ENCODE results near the gene FSTL1.

The FSTL1 gene, protein sequence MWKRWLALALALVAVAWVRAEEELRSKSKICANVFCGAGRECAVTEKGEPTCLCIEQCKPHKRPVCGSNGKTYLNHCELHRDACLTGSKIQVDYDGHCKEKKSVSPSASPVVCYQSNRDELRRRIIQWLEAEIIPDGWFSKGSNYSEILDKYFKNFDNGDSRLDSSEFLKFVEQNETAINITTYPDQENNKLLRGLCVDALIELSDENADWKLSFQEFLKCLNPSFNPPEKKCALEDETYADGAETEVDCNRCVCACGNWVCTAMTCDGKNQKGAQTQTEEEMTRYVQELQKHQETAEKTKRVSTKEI

DNA sequence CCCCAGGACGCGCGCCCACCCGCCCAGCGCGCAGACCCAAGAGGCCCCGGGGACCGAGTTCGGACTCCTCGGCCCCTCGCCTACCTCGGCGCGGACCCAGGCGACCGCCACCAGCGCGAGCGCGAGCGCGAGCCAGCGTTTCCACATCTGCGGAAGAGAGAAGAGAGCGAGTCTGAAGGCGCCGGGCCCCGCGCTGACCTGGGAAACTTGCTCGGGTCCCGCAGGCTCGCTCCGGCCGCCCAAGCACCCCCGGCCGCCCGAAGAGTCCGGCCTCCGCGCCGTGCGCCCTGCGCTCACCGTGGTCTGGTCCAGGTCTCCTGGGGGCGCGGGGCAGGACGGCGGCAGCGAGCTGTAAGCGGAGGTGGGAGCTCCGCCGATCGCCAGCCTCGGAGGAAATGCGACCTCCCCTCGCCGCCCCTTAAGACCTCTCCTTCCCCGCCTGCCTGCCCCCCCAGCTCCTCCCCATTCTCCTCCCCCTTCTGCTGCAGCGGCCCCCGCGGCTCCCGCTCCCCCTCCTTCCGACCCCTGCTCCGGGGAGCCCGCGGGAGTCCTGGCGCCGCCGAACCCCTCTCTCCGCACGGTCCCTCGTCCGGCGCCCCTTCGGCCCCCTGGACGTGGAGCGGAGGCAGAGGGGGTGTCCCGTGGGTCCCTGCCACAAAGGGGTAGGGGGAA is at the start of gene FSTL1:
TSS of gene FSTL1 (minus strand) at position 393 of the 672 bp plus-strand sequence. CDS start at position 147, 246 bp downstream.
- peak; percentile 13 for DNase-seq

DNA sequence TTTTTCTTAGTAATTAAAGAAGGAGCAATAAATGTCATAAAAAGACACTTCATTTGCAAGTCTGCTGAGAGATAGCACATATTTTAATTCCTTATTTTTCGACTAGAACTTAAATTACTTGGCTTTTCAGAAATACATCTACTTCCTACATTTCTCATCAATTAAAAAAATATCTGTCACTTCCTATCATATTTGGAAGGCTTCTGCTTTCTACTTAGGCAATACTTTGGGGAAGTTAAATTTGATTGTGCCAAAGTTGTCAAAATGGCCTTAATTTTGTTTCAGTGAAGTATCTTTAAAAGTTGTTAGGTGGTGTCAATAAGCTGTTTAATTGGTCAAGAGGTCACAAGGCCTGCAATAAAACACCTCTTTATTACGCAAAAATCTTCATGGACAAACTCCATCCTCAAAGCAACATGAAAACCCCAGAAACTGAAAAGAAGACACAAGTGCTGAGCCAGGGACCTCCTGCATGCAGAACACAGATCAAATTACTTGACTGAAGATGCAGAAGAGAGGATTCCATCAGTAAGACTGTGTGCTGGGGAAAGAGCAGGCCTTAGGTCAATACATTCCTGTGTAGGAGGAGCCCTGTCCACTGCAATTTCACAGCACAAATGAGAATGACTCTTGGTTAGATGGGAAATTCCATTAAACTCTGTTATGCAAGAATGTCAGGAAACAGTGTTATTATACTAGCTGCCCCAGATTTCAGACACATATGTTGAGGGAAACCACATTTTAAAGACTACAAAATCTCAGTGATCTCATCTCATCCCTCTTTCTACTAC is 48.0 kb upstream of the FSTL1 start:
- no peak for DNase-seq

DNA sequence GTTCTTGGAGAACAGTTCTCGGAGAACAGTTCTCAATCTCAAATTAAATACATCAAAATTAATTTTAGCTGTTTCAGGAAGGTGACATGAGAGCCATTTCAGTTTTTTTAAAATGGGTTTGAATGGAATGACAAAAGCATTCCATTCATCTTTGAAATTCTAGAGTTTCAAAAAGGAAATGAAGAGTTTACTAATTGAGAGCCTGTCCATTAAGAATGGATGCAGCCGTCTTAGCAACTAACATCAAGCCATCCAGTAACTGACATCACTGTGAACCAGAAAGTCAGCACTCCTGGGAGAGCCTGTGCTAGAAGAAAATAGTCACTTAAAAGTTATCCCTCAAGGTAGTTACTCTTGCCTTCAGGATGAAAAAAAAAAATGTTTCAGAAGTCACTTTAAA is 47.0 kb upstream of the FSTL1 start:
- no peak for DNase-seq

DNA sequence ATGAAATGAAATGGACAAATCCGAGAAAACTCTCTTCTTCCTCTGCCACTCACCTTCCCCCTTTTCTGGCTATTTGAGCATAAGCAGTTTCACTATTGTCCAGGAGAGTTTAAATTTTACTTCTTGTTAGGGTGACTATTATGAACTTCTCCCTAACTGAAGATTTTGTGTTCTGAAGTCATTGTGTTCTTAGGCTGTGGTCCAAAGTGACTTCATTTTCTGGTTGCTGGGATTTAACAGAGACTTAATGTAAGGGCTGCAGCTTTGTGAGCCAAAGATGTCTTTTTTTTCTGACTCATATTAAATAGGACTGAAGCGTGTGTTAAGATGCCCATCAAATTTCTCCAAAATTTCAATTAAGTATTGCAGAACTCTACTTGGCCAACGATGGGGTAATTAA is 46.5 kb upstream of the FSTL1 start:
- DNase-seq, result no peak

DNA sequence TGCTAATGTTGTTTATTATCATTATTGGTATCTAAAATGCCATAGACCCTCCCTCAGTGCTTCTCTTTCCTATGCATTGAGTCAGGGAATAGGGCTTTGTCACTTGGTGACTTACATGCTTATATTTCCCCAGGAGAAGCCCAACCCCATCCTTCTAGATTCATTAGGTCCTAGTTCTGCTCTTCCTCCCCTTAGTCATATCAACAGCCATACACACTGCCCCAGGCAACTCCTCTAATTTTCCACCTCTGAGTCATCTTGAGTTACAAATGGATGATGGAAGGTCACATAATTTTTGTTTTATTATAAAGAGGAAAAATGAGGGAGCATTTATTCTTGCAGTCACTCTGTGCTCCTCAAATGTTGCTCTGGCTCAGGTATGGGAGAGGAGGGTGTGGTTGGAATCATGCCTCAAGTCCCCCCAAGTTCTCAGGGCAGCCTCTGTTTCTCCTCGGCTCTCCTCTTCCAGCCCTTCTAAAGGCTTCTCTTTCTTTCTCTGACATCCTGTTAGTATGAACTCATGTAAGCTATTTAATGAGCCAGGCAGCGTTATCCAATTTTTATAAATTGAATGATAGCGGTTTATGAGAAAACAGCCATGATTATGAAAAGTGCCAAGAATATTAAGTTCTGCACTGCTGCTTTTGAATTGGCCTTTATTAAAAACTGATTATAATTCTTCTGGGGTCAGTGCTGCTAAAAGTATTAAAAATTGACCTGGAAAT is 45.6 kb upstream of the FSTL1 start:
- no peak for DNase-seq

DNA sequence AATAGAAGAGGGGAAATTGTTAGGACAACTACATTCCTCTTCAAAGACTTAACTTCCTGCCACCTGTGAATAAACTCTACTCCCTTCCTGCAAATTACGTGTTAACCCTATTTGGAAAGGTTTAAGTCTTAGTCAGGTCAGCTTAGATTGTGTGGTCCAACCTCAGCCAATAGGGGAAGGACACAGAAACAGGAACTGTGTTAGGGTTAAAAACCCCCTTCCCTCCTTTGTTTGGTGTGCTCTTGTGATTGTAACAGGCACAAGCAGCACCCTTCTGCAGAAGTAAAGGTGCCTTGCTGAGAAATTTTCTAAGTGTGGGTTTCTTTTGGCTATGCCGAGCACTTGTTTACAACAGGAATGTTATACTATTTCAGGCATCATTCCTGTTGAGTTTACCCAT is 45.0 kb upstream of the FSTL1 start:
- DNase-seq, result no peak

DNA sequence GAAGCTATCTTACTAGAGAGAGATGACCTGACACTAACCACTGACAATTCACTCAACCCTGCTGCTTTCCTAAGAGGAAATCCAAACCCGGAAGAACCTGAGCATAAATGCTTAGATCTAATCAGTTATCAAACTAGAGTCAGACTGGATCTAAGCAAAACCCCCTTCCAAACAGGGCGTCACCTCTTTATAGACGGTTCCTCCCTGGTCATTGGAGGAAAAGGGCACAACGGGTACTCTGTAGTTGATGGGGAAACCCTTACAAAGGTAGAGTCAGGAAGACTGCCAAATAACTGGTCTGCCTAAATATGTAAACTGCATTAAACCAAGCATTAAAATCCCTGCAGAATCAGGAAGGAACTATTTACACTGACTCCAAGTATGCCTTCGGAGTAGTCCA is 41.3 kb upstream of the FSTL1 start:
- no peak for DNase-seq

DNA sequence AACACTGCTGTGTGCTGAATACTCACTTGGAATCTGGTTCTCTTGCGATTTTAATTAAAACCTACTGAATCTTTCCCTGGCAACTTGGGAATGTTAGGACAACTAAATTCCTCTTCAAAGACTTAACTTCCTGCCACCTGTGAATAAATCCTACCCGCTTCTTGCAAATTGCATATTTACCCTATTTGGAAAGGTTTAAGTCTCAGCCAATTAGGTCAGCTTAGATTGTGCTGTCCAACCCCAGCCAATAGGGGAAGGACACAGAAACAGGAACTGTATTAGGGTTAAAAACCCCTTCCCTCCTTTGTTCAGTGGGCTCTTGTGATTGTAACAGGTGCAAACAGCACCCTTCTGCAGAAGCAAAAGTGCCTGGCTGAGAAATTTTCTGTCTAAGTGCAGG is 38.6 kb upstream of the FSTL1 start:
- DNase-seq, result no peak

DNA sequence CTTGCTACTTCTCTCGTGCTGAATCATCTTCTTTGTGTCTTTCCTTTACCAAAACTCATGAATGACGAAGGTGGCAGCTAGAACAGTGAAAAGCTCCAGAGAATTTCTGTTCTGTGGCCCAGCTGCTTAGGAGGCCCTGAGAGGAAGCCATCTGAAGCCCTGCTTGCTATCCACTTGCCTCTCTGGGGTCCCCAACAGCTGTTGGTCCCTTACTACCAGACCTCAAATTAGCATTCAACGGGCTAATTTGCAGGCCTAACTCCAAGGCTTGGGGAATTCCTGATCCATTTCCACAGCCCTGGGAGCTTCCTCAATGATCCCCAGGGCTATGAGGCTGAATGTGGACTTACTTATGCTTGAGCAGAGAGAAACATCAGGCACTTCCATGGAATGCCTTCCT is 37.5 kb upstream of the FSTL1 start:
- DNase-seq, result no peak

DNA sequence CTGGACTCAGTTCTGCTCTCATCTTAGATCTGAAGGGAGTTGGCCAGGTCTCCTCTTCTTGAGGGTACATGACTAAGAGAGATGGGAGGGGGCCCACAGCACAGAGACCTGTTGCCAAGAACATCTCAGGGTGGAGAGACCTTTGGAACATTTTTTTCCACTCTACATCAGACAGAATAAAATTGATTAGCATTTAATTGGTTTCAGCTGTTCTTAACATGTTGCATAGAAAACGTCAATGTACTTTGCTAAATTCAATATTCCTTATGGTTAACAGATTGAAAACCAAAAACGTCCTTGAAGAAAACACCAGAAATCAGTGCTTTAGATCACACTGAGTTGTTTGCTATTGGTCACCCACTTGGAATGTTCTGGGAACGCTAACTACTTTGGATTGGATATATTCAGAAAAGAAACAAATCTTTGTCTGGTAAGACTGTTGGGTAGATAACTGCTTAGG is 36.4 kb upstream of the FSTL1 start:
- DNase-seq, result no peak

DNA sequence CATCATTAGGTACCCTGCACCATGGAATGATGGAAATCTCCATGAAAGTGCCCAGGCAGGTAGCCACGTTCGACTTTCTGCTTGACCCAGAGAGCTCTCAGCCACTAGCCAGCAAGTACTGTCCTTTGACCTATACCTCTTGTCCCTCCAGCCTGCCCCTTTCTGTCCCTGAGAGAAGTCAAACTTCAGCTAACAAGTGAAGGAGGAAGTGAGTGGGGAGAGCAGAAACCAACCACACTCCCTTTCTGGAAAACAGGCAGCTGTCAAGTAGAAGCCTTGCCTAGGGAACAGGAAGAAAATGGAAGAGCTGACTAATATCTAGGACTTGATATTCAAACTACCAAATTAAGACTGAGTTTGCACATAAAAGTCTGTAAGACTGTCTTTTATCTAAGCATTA is 30.3 kb upstream of the FSTL1 start:
- no peak for DNase-seq

DNA sequence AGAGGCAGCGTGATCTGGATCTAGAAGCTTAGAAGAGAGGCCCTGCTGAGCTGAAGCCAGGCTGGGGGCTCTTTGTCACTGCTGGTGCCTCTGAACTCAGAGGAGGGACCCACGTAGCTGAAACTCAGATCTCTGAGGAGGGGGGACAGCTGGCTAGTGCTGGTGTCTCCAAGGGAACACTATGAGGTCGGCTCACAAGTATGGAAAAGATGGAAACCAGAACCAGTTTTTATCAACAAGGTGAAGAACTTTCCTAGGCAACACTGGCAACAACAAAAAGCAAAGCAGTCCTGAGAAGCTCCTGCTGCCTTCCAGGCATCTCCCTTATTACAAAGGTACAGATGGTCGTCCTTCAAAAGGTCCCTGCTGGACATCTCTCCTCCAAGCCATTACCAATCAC is 27.0 kb upstream of the FSTL1 start:
- DNase-seq, result no peak

DNA sequence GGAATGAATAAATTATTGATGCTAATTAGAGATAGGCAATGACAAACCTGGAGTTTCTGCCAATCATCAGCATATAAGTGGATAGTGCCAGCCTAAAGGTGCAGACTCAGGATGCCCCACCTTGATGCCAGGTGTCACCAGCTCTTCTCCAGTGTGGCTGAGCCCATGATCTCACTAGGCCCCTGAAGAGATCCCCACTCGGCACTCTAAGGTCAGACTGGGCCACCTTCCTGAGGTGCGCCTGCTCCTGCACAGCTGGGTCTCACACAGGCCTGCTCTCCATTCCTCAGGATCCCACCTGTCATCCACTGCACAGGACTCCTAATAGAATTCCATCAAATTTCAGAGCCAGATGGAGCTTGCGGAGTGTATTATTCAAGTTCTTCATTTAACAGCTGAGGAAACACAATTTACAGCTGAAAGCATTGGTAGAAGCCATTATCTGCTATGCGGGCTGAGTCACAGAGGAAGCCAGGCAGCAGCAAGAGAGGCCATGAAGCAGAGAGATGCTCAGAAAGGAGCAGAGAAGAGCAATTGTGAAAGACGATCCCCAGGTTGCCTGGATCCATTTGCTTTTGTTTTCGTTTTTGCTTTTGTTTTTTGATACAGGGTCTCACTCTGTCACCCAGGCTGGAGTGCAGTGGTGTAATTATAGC is 25.1 kb upstream of the FSTL1 start:
- no peak for DNase-seq

DNA sequence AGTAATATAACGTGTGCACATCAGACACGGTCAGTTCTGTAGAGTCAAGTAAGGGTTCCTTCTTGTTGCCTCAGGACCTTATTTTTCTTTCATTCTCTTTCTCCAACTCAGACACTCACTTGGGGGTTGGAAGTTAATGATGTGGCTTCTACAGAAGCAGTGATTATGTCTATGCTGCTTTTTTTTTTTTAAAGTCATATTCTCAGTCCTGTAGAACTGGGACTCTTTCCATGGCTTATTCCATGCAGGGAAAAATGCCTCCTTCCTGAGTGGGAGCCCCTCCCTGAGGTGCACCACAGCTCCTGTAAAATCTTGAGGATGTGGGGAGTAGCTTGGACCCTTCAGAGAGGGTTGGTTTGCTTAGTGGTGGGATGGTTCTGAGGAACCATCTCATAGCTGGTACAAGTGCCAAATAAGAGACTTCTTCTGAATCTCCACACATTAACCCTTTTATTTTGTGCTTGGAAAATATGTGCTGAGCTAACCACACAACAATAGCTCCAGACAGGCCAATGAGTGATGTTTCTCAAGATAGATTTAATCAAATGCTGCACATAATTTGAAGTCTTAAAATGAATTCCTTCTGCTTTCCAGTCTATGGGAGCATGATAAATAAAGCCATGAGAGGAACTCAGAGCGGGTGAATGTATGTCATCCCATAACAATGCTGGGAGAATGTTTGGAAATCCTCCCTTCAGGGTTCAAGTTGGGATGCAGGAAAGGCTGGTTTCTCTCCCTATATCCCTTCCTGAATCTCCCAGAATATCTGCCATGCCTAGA is 23.3 kb upstream of the FSTL1 start:
- no peak for DNase-seq

DNA sequence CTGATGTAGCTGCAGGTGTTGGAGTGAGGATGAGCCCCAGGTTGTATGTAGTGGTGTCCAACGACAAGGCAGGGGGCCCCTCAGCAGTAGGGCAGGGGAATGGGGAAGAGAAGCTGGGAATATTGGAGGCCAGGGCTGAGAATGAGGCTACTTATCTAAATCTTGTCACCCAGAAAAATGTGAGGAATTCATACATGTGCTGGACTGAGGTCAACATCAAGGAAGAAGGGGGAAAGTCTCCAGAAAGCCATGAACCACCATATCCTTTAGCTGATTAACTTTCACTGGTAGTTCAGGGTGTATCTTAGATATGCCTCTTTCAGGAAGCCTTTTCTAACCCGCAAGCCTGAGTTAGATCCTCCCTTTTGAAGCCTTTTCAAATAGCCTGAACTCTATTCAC is 22.6 kb upstream of the FSTL1 start:
- no peak for DNase-seq

DNA sequence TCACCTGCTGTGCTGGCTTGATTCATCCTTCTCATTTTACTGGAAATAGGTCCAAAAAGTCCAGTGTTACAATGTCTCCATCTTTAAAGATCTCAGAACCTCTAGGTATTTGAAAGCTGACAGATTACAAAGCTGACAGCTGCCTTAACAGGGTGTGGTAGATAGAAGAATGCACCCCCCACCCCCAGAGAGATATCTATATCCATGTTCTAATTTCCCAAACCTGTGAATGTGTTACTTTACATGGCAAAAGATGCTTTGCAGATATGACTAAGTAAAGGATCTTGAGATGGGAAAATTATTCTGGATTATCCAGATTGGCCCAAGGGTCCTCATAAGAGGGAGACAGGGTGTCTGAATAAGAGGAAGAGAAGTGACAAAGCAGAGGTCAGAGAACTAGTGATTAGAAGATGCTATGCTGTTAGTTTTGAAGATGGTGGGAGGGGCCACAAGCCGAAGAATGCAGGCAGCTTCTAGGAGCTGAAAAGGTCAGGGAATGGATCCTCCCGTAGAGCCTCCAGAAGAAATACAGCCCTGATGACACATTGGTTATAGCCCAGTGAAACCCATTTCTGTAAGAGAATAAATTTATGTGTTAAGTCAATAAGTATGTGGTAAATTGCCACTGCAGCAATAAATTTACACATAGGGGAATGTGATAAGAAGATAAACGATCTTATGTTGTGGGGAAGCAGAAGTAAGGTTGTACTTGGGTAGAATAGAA is 21.5 kb upstream of the FSTL1 start:
- no peak for DNase-seq

DNA sequence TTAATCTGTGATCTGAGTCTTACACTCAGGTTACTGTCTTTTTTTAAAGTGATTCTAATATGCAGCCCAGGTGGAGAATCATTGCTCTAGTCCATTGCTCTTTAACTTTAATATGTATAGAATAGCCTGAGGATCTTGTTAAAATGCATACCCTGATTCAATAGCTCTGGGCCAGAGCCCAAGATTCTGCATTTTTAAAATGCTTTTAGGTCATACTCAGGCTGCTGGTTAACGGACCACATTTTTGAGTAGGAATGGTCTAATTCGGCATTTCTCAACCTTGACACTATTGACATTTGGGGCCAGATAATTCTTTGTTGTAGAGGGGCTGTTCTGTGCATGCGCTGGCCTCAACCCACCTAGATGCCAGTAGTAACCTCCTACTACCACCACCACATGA is 20.9 kb upstream of the FSTL1 start:
- no peak for DNase-seq

DNA sequence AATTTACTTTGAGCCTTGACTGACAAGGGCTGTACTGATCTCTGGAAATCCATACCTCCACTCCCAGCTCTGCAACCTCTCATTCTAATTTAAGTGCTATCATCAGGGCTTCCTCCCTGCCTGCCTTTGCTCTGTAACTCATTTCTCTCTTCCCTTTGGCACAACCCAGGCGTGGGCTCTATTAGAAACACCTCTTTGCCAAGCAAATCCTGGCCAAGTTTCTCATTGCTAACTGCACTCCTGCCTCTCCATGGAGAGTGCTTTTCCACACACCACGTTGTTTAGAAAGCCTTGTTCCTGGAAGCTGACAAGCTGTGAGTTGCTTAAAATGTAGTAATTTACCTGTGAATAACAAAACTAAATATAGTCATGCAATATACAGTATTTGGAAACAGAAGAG is 20.1 kb upstream of the FSTL1 start:
- DNase-seq, result no peak

DNA sequence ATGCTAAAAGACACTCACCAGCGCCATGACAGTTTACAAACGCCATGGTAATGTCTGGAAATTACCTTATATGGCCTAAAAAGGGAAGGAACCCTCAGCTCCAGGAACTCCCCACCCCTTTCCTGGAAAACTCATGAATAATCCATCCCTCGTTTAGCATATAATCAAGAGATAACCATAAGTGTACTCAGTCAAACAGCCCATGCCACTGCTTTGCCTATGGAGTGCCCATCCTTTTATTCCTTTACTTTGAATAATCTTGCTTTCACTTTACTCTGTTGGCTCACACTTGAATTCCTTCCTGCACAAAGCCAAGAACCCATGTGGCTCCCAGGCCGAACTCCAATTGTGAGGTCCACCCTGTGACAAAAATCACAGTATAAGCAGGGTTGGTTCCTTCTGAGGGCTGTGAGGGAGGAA is 19.1 kb upstream of the FSTL1 start:
- no peak for DNase-seq

DNA sequence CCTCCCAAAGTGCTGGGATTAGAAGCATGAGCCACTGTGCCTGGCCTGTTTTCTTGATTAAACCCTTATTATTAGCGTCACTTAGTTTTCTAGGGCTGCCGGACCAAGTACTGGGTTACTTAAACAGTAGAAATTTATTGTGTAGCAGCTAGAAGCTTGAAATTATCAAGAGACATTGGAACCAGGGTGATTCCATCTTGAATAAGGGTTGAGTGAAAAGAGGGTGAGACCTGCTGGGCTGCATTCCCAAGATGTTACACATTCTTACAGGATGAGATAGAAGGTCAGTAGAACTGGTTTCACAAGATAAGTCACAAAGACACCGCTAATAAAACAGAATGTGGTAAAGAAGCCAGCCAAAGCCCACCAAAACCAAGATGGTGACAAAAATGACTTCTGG is 18.6 kb upstream of the FSTL1 start:
- DNase-seq, result no peak

DNA sequence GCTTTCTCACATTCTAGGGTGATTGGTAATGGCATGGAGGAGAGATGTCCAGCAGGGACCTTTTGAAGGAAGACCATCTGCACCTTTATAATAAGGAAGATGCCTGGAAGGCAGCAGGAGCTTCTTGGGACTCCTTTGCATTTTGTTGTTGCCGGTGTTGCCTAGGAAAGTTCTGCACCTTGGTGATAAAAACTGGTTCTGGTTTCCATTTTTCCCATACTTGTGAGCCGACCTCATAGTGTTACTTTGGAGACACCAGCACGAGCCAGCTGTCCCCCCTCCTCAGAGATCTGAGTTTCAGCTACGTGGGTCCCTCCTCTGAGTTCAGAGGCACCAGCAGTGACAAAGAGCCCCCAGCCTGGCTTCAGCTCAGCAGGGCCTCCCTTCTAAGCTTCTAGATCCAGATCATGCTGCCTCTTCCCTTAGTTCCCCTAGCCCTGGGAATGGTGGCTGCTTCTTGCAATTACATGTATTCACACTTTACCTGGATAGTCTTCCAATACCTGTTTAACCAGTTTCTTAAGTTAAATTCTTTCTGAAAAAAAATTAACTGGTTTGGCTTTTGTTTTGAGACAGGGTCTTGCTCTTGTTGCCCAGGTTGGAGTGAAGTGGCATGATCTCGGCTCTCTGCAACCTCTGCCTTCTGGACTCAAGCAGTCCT is 18.0 kb upstream of the FSTL1 start:
- DNase-seq, result no peak

All from activated CD4-positive, alpha-beta T cell treated with anti-CD3 and anti-CD28 coated beads for 48 hours (primary cell).